ENCODE measurements around the gene VPREB1.
"Not testable (repeated sequence)": the region's sequence is repeated elsewhere in the genome, so short reads cannot be mapped to it uniquely, and the experiment has no call there.

The VPREB1 gene

DNA sequence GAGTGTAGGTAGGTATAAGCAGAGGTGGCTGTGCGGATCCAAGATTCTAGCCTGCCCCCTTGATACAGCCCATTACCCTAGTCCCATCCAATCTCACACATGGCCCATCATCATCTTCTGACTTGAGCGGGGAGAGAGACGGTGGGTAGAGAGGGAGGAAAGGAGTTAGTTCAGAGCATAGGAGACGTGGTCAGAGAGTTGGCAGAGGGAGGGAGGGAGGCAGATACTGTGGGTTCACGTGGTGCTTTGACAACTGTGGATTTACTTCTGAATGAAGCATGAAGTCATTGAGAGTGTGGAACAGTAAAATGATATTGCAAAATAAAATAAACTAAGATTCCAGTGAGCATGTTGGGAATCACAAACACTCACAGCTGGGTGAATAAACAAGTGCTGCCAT lies 31.4 kb upstream of the VPREB1 start:
- DNase-seq (ENCODE audit: extremely low read depth in 1 of 2, low read depth in 1 of 2): no peak

GRCh38 chr22:22214819-22215329 lies 29.7 kb upstream of the VPREB1 start:
- DNase-seq (ENCODE audit: extremely low read depth in 1 of 2, low read depth in 1 of 2): no peak

DNA sequence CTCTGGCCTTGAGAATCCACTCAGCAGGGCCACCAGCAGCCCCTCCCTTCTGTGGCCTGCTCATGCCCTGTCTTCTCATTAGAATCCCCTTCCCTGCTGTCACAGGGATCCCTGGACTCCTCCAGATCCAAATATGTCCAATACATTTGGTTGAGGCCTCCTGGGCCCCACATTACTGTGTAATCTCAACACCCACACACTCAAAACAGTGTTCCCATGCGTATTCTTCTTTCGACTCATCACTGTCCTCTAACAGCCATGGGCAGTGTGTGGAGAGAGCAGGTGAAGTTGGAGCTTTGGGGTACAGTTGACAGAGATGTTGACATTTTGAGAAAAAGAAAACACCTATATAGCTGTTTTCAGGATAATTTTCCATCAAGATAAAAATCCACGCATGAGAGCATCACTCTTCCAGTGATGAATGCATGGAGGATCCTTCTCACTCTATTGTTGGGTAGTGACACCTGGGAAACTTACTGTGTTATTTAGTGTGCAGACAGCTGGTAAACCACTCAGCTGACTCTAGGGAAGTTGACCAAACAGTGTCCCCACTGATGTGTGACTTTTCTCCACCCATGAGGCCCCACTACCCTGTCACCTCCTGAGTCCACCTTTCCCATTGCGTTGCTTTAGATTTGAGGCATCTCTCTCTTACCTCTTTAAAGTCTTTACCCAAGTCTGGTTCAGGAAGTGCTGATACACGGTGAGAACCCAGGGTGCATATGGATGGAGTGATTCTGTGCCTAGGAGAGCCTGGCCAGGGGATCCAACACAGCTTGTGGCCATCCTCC lies 28.7 kb upstream of the VPREB1 start:
- no peak for DNase-seq (ENCODE audit: extremely low read depth in 1 of 2, low read depth in 1 of 2)

DNA sequence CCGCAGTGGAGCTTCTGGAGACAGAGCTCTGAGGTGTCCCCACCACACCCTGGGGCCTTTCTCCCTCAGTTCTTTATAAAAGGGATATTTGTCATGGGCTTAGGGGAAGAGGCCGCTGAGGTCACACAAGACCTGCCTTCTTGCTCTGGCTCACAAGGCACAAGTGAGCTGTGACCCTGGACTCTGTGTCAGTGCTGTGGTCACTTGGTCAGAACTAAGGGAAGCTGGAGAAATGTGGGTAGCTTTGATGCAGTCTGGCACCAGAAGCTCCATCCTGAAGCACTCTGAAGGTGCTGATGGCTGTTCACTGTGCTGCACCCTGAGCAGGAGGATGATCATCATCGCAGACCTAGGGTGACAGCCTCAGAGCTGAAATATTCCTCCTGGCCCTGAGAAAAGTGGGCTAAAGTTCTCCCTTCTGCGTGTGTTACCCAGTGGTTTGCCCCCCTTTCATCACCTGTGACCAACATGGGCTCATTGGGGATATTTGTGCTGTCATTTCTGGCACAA lies 28.1 kb upstream of the VPREB1 start:
- no peak for DNase-seq (ENCODE audit: extremely low read depth in 1 of 2, low read depth in 1 of 2)

- DNase-seq (ENCODE audit: extremely low read depth in 1 of 2, low read depth in 1 of 2): no peak
Measured at GRCh38 chr22:22218302-22218701, 26.3 kb upstream of the VPREB1 start.

GRCh38 chr22:22219140-22219996 lies 25.2 kb upstream of the VPREB1 start:
- no peak for DNase-seq (ENCODE audit: extremely low read depth in 1 of 2, low read depth in 1 of 2)

DNA sequence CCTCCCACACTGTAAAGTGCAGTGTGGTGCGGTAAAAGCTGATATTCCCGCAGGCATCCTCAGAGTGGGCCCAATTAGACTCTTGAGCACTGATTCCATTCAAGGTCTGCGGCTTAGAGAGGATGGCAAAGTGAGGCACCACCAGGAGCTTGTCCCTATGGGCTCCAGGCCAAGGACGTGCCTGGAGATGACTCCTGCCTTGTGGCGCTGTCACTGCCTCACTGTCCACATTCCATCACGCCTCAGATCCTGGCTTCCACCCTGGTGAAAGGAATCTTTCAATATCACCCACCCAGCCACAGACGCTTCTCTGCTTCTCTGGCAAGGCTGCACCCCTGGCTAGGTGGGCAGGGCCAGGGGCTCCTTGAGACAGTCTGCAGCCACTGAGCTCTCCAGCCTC lies 23.5 kb upstream of the VPREB1 start:
- DNase-seq (ENCODE audit: extremely low read depth in 1 of 2, low read depth in 1 of 2): not testable (repeated sequence)

DNA sequence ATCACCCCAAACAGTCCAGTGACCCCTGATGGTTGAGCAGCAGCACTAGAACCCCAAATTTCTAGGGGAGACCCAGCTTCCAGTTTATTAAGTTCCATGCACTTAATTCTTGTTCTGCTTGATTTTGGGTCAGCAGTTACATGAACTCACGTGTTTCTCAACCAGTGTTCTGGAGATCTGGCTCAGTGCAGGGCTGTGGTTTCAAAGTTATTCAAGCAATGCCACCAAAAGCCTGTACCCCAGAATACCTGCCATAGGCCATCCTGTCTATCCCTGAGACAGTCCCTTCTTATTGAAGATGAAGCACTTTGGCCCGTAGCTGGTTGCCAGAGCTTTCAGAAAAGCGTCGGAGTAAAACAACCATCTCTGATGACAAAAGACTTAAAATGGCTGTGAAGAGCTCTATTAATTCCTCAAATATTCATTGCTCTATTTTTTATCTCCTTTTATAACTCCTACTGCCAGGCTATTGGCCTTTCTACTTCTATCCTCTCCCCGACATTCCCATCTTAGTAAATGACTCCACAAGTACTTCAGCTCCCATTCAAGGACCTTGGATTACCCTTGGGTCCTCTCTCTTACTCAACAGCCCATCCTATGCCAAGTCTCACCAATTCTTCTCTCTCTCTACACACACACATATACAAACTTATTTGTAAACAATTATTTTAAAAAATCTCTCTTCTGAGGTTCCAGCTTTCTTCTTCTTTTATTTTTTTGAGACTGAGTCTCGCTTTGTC lies 18.0 kb upstream of the VPREB1 start:
- no peak for DNase-seq (ENCODE audit: extremely low read depth in 1 of 2, low read depth in 1 of 2)

GRCh38 chr22:22228421-22228820 lies 16.2 kb upstream of the VPREB1 start:
- DNase-seq (ENCODE audit: extremely low read depth in 1 of 2, low read depth in 1 of 2): no peak

DNA sequence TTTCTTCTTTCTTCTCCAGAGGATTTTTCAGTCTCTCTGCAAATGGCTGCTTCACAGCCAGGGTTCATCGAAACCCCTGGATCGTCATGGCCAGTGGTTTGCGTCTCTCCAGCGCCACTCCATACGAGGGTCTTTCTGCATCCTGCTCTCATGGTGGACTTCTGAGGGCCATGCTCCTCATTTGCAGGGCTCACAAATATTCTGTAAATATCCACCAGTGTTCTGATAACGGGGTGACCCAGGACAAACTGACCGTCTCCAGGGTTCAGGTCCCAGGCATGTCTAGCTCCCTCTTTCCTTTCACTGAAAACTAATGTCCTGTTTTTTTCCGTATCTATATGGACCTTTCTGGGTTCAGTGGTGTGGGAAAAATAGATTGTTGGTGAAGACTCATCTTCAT lies 15.7 kb upstream of the VPREB1 start:
- no peak for DNase-seq (ENCODE audit: extremely low read depth in 1 of 2, low read depth in 1 of 2)

DNA sequence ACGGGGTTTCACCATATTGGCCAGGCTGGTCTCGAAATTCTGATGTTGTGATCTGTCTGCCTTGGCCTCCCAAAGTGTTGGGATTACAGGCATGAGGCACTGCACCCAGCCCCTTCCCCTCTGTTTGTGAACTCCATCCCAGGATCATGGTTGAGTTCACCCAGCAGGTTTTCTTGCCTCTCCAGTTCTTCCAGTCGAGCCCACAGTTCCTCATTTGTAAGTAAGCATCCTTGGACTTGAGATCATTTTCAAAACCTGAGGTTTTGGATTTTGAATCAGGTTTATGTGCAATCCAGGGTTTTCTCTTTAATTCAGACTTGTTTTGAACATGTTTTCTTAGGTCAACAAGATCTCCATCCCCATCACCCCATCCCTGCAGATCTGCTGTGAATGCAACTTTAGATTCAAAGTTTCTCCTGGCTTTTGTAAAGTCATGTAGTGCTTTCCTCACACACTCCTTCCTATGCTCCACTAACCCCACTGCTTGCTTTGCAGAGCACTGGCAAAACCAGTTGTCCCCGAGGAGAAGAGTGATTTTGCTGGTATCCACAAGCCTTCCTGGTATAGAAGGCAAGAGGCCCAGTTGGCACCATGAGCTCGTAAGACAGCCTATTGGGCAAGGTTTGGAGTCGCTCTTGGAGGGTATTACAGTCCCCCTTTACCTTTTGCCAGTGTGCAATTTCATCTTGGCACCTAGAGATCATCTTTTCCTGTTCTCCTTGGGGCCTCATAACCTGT lies 14.7 kb upstream of the VPREB1 start:
- no peak for DNase-seq (ENCODE audit: extremely low read depth in 1 of 2, low read depth in 1 of 2)

GRCh38 chr22:22230438-22230837 lies 14.1 kb upstream of the VPREB1 start:
- no peak for DNase-seq (ENCODE audit: extremely low read depth in 1 of 2, low read depth in 1 of 2)

- DNase-seq (ENCODE audit: extremely low read depth in 1 of 2, low read depth in 1 of 2): no peak
Measured at GRCh38 chr22:22233081-22233480, 11.5 kb upstream of the VPREB1 start.

DNA sequence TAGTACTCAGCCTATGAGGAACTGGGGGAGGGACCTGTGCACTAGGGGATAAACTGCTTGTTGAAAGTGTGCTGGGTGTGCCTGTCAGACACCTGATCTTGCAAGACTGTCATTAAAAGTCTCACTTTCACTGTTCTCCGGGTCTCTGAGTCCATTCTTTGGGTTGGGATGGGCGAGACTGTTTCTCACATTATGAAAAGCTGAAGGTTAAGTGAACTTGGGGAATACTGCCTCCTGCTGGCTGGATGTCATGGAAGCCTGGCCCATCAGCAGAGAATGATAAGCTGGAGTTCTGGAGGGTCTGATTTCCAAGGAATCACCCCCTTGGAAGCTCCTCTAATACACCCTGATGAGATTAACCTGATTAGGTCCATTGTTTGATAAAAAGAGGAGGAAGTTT lies 9.0 kb upstream of the VPREB1 start:
- peak; percentile 15 to 51 for DNase-seq (ENCODE audit: extremely low read depth in 1 of 2, low read depth in 1 of 2)

DNA sequence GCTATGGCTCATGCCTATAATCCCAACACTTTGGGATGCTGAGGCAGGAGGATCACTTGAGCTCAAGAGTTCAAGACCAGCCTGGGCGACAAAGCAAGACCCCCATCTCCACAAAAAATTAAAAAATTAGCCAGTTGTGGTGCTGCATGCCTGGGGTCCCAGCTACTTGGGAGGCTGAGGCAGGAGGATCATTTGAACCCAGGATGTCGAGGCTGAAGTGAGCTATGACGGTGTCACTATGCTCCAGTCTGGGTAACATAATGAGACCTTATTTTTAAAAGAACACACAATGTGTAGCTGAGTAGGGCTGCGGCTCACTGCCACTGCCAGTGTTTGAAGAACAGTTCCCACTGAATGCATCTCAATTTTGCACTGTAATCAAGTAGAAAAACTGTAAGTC lies 7.1 kb upstream of the VPREB1 start:
- DNase-seq (ENCODE audit: extremely low read depth in 1 of 2, low read depth in 1 of 2): no peak

DNA sequence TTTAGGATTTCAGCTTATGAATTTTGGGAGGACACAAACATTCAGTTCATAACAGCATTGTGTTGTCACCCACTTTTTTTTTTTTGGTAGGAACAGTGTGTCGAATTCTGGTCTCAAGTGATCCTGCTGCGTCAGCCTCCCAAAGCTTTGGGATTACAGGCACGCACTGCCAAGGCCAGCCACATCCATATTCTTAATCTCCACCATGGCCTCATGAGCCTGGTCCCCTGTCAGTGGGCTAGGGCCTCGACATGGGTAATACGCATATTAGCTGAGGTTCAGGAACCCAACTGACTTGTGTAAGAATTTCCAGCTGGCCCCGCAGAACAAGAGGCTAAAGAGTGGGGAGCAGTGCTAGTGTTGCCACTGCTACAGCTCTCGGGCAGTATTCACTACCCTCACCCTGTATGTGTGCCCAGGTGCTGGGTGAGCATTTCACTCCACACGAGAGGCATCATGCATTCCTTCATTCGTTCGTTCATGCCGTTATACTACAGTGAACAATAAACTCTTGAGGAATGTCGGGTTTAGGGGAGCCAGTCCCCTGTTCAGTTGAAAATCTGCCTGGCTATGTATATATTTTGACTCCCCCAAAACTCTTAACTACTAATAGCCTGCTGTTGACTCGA lies 5.2 kb upstream of the VPREB1 start:
- DNase-seq (ENCODE audit: extremely low read depth in 1 of 2, low read depth in 1 of 2): no peak

DNA sequence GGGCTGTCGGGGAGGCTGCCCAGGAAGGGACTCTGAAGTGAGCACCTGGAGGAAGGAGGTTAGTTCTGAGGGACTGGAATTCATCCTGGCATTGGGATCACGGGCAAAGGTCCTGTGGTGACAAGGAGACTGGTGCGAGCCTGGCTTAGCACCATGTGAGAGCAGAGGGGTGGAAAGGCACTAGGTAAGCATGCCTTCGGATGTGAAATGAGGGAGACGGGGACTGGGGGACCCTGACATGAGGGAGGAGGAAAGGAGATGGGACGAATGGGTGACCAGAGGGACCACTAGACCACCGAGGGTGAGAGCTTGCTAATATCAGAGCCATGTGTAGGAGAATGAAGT lies 3.1 kb upstream of the VPREB1 start:
- DNase-seq (ENCODE audit: extremely low read depth in 1 of 2, low read depth in 1 of 2): no peak

- no peak for DNase-seq (ENCODE audit: extremely low read depth in 1 of 2, low read depth in 1 of 2)
Measured at GRCh38 chr22:22242488-22242887, 2.1 kb upstream of the VPREB1 start.

DNA sequence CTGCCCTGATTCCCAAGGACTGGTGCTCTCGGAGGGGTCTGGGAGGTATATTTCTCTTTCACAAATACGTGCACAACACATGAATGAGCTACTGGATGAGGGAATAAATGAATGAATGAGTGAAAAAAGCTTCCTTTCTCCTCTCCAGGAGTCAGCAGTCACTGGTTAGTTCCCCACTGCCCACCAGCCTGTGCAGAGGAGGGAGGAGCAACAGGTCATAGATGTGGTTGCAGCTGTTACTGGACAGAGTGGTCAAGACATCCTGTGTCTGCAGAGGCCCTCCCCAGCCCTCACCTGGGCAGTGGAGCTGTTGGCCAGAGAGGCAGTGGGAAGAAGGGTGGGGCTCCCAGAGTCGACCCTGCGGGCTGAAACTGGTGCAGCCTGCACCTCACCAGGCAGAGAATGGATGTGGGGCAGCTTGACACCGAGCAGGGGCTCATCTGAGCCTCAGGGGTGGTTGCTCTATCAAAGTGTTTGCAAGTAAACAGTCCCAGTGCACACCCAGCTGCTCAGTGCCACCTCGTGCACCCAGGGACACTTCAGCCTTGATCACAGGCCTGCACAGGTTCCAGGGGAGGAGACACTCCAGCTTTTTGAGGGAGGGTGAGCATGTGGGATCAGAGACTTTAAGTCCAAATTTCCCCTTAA lies 1.4 kb upstream of the VPREB1 start:
- DNase-seq (ENCODE audit: extremely low read depth in 1 of 2, low read depth in 1 of 2): no peak

All from stimulated activated CD8-positive, alpha-beta memory T cell treated with anti-CD3 and anti-CD28 coated beads, Interleukin-7, amount 100 ng/mL, for 48 hours (primary cell).